T-helper 2 cell treated with Interferon-gamma antibody and Interleukin-4, amounts not matched to agents 5 μg/mL and 100 μg/mL, for 36 hours (primary cell): ENCODE results near the gene KANSL1.
A peak's percentile ranks its signal among the peaks of the same experiment; 100 is the strongest.
"Not testable (repeated sequence)": the region's sequence is repeated elsewhere in the genome, so short reads cannot be mapped to it uniquely, and the experiment has no call there.

ENCODE experiments used
- DNase-seq: peaks from one replicate; pipeline ENCODE4 v3.0.0; 2021; ENCODE audit warnings: low spot score
- H3K27ac Mint-ChIP-seq: one replicate; pipeline ENCODE4 v1.8.0; 2021; ENCODE audit warnings: mild to moderate bottlenecking, mixed read lengths
- H3K27me3 Mint-ChIP-seq: one replicate; pipeline ENCODE4 v1.8.0; 2021; ENCODE audit warnings: low read depth, mixed read lengths
- H3K36me3 Mint-ChIP-seq: one replicate; pipeline ENCODE4 v1.8.0; 2021; ENCODE audit warnings: low read depth, mixed read lengths
- H3K4me1 Mint-ChIP-seq: one replicate; pipeline ENCODE4 v1.8.0; 2021; ENCODE audit warnings: low read depth, mixed read lengths
- H3K4me3 Mint-ChIP-seq: one replicate; pipeline ENCODE4 v1.8.0; 2022; ENCODE audit warnings: mild to moderate bottlenecking, moderate library complexity, mixed read lengths
- H3K9me3 Mint-ChIP-seq: one replicate; pipeline ENCODE4 v1.8.0; 2021; ENCODE audit warnings: mixed read lengths

Gene KANSL1

GRCh38 chr17:46198233-46198632, 5.0 kb upstream of the KANSL1 start:
- no peak for DNase-seq
- Mint-ChIP-seq H3K4me1 (peaks cover 54% of the 10 kb centered on the region), H3K36me3 (peaks cover 26% of the 10 kb centered on the region), H3K27ac (no peak overlapping the region), H3K27me3 (no peaks in the 10 kb centered on the region), H3K9me3 (no peaks in the 10 kb centered on the region), H3K4me3 (no peak overlapping the region)

- Mint-ChIP-seq H3K4me1 (peaks cover 51% of the 10 kb centered on the region), H3K9me3 (no peaks in the 10 kb centered on the region), H3K36me3 (peaks cover 24% of the 10 kb centered on the region), H3K27ac (peak overlapping the region; percentile 76), H3K4me3 (peak overlapping the region; percentile 47), H3K27me3 (no peaks in the 10 kb centered on the region)
- DNase-seq, result no peak
Measured at GRCh38 chr17:46197530-46197929, 4.3 kb upstream of the KANSL1 start.

DNA sequence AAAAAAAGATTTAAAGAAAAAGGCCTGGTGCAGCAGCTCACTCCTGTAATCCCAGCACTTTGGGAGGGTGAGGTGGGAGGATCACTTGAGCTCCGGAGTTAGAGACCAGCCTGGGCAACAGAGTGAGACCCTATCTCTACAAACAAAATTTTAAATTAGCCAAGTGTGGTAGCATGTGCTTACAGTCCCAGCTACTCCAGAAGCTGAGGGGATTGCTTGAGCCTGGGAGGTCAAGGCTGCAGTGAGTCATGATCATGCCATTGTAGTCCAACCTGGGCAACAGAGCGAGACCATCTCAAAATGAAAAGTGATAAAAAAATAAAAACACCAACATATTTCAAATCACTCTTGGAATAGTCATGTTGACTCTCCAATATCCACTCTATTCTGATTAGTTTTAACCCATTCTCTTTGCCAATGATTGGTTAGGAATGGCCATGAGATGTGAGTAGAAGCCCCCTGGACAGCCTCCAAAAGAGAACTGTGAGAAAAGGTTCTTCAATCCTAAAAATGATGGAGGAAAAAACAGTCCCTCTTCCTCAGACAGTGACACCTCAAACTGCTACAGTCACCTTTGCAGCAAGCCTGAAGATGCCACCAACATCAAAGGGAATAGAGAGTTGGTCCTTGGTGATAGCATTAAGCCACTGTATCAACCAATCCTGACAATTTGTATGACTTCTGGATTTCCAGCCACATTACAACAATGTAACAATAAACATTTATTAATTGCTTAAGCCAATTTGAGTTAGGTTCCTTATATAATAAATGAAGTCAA, 2.9 kb upstream of the KANSL1 start:
- no peak for DNase-seq
- Mint-ChIP-seq H3K4me1 (peaks cover 51% of the 10 kb centered on the region), H3K36me3 (peaks cover 30% of the 10 kb centered on the region), H3K27ac (peak overlapping the region; percentile 98), H3K4me3 (peak overlapping the region; percentile 76), H3K9me3 (no peaks in the 10 kb centered on the region), H3K27me3 (no peaks in the 10 kb centered on the region)

- H3K27me3 Mint-ChIP-seq, result no peaks in the 10 kb centered on the region
- H3K4me1 Mint-ChIP-seq, result peaks cover 53% of the 10 kb centered on the region
- peak overlapping the region; percentile 76 for H3K4me3 Mint-ChIP-seq
Measured at GRCh38 chr17:46195217-46195855, 2.1 kb upstream of the KANSL1 start.

DNA sequence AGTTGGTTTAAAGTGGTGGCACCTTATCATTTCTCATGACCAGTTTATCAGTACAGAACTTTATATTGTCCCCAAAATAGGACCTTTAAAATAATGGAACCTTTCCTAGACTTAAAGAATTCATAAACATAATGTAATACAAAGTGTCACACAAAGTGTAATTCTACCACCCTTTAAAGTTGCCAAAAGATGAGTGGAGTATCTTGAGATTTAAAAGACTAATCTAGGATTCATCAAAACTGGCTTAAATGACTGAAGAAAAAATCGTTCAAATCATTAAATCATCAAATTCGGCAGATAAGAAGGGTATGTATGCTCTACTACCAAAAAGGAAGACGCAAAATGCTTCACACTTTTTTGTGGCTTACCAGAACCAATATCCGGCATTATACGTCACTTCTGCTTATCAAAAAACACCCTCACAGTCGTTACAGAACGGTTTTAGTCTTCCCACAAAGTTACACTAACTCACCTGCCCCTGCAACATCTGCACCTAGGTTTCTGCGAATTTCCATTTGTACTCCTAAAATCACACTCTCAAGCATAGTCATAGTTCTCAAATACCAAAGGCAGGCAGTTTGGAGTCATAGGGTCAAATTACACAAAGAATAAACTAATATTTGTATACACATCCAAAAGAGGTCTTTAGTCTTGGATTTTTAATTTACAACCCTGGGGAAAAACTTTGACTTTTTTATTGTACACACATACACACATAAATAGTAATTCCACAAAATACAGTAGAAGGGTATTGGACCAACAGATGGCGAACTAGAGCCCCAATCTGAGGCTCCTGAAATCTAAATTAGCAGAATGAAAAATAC, 1.4 kb upstream of the KANSL1 start:
- peak overlapping the region; percentile 76 for H3K4me3 Mint-ChIP-seq
- no peaks in the 10 kb centered on the region for H3K9me3 Mint-ChIP-seq
- peak overlapping the region; percentile 98 for H3K27ac Mint-ChIP-seq
- peak; percentile 81 for DNase-seq
- peaks cover 32% of the 10 kb centered on the region for H3K36me3 Mint-ChIP-seq
- peaks cover 57% of the 10 kb centered on the region for H3K4me1 Mint-ChIP-seq
- H3K27me3 Mint-ChIP-seq, result no peaks in the 10 kb centered on the region

More at GRCh38 chr17:46195217-46195855, 2.1 kb upstream of the KANSL1 start:
- no peak for DNase-seq
- Mint-ChIP-seq H3K36me3 (peaks cover 29% of the 10 kb centered on the region), H3K9me3 (no peaks in the 10 kb centered on the region), H3K27ac (peak overlapping the region; percentile 98)

- Mint-ChIP-seq H3K27ac (peak overlapping the region; percentile 98), H3K4me3 (peak overlapping the region; percentile 76), H3K9me3 (no peaks in the 10 kb centered on the region), H3K27me3 (no peaks in the 10 kb centered on the region), H3K36me3 (peaks cover 29% of the 10 kb centered on the region), H3K4me1 (peaks cover 59% of the 10 kb centered on the region)
- peak; percentile 94 for DNase-seq
Measured at GRCh38 chr17:46193626-46194392, 580 bp upstream of the KANSL1 start.

DNA sequence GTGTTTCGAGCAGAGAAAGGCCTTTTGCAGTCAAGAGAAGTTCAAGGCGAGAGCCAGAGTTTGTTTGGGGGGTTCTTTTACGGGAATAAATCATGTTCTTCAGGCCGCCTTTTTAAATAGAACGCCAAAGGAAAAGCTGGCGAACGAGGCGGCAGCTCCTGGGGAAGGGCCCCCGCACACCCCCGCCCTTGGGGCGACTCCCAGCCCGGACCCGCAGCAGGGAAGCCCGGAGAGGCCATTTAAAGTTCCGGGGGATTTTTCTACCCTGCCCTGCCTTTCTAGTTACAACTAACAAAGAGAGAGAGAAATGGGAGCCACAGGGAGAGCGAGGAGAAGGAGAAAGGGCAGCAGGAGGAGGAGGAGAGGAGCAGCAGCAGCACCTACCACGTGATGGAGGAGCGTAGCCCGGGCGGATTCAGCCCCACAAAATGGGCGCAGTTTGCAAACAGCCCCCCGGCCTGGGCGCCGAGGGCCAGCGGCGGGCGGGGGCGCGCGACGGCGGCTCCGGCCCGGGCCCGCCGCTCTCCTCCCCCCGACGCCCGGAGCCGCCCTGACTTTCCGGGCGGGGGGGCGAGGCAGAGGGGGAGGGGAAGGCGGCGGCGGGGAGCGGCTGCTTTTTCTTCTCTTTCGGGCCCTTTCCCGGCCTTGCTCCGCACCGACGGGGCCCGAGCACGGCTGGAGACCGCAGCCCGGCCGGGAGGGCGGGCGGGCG, 634 bp downstream of the KANSL1 start:
- Mint-ChIP-seq H3K9me3 (no peaks in the 10 kb centered on the region), H3K36me3 (peaks cover 29% of the 10 kb centered on the region), H3K27ac (peak overlapping the region; percentile 99), H3K4me1 (peaks cover 62% of the 10 kb centered on the region), H3K27me3 (no peaks in the 10 kb centered on the region), H3K4me3 (peak overlapping the region; percentile 86)
- DNase-seq, result peak; percentile 68

GRCh38 chr17:46192189-46192438, 1.1 kb downstream of the KANSL1 start:
- H3K4me1 Mint-ChIP-seq, result peaks cover 62% of the 10 kb centered on the region
- peak overlapping the region; percentile 99 for H3K27ac Mint-ChIP-seq
- DNase-seq, result no peak
- H3K36me3 Mint-ChIP-seq, result peaks cover 26% of the 10 kb centered on the region
- peak overlapping the region; percentile 86 for H3K4me3 Mint-ChIP-seq
- no peaks in the 10 kb centered on the region for H3K27me3 Mint-ChIP-seq
- no peaks in the 10 kb centered on the region for H3K9me3 Mint-ChIP-seq

- H3K27me3 Mint-ChIP-seq, result no peaks in the 10 kb centered on the region
- peaks cover 64% of the 10 kb centered on the region for H3K4me1 Mint-ChIP-seq
- no peak for DNase-seq
Measured at GRCh38 chr17:46191322-46192188, 1.7 kb downstream of the KANSL1 start.

GRCh38 chr17:46190763-46191162, 2.5 kb downstream of the KANSL1 start:
- Mint-ChIP-seq H3K4me1 (peaks cover 57% of the 10 kb centered on the region), H3K4me3 (peak overlapping the region; percentile 86), H3K36me3 (peaks cover 21% of the 10 kb centered on the region), H3K27me3 (no peaks in the 10 kb centered on the region), H3K9me3 (no peaks in the 10 kb centered on the region), H3K27ac (peak overlapping the region; percentile 45)
- no peak for DNase-seq

More at GRCh38 chr17:46191322-46192188, 1.7 kb downstream of the KANSL1 start:
- Mint-ChIP-seq H3K4me3 (peak overlapping the region; percentile 86), H3K27ac (peak overlapping the region; percentile 99), H3K9me3 (no peaks in the 10 kb centered on the region), H3K36me3 (peaks cover 22% of the 10 kb centered on the region)

DNA sequence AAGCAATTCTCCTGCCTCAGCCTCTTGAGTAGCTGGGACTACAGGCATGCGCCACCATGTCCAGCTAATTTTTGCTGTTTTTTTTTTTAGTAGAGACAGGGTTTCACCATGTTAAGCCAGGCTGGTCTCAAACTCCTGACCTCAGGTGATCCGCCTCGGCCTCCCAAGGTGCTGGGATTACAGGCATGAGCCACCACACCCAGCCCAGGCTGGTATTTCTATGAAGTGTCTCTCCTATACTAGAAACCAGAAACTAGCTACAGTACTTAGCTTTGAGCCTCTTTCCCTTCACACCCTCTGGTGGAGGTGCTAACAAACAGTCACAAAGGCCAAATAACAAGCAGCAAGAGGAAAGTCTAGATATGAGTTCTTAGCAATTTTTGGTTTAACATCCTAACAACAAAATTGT, 6.4 kb downstream of the KANSL1 start:
- not testable (repeated sequence) for H3K27me3 Mint-ChIP-seq, DNase-seq, H3K9me3 Mint-ChIP-seq, H3K4me3 Mint-ChIP-seq, H3K27ac Mint-ChIP-seq
- Mint-ChIP-seq H3K36me3 (peaks cover 25% of the 10 kb centered on the region), H3K4me1 (peaks cover 68% of the 10 kb centered on the region)

- peaks cover 12% of the 10 kb centered on the region for H3K36me3 Mint-ChIP-seq
- H3K4me1 Mint-ChIP-seq, result peaks cover 63% of the 10 kb centered on the region
- no peaks in the 10 kb centered on the region for H3K9me3 Mint-ChIP-seq
- peak overlapping the region; percentile 6 for H3K27ac Mint-ChIP-seq
- no peak overlapping the region for H3K4me3 Mint-ChIP-seq
- no peaks in the 10 kb centered on the region for H3K27me3 Mint-ChIP-seq
- no peak for DNase-seq
Measured at GRCh38 chr17:46184696-46185095, 8.5 kb downstream of the KANSL1 start.
